AML-193 (cell line): Measurements from ENCODE around the gene PPIG.
"Not testable (repeated sequence)": the region's sequence is repeated elsewhere in the genome, so short reads cannot be mapped to it uniquely, and the experiment has no call there.

Source experiments
- DNase-seq, 2 experiments: peaks; one replicate each; lab custom pipeline; 2025; lab: John Stamatoyannopoulos, UW

PPIG gene

DNA sequence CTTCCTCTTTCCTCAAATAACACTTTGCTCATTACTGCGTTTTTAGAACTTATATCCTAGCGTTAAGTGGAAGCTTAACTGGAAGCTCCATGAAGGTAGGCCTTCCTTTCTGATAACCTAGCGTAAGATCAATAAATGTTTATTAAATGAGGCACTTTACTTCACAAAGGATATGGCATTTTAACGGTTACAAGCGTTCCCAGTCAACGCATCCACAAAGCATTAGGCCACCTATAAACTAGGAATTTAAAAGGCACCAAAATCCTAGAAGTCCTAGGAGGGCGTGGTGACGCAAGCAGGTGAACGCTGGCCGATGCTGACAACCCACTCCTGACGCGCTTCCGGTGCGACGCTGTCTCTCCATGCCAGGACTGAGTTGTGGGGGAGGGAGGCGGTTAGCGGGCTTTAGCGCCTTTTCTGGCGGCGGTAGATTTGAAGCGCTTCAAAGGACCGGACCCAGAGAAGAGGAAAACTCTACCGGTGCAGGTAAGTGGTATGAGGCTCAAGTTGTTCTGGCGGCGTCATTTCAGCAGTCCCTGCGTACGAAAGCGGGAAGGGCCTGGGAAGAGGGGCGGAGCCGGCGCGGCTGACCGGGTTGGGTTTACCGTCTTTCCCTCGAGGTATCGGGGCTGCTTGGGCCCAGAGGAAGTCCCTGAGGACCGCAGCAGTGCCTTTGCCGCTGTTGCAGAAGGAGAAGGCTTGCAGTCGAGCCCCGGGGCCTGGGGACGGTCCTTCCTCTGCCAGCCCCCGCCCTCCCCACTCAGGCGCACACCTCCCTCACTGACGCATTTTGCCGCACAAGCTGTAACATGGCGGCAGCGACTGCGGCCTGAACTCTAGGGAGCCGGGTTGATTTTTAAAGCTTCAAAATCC is at the start of gene PPIG:
Gene PPIG, plus strand, starts transcription at position 347 of the 873 bp plus-strand sequence. CDS start 19,691 bp downstream, outside the sequence.
- peak; percentile 87 to 93 for DNase-seq

DNA sequence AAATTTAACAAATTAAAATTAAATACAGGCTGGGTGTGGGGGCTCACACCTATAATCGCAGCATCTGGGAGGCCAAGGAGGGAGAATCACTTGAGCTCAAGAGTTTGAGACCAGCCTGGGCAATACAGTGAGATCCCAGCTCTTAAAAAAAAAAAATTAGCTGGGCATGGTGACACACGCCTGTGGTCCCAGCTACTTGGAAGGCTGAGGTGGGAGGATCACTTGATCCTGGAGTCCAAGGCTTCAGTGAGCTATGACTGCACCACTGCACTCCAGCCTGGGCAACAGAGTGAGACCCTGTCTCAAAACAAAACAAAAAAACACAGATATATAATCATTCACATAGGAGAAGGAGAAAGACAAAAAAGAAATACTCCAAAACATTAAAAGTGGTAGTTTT is 44.7 kb upstream of the PPIG start:
- not testable (repeated sequence) for DNase-seq

DNA sequence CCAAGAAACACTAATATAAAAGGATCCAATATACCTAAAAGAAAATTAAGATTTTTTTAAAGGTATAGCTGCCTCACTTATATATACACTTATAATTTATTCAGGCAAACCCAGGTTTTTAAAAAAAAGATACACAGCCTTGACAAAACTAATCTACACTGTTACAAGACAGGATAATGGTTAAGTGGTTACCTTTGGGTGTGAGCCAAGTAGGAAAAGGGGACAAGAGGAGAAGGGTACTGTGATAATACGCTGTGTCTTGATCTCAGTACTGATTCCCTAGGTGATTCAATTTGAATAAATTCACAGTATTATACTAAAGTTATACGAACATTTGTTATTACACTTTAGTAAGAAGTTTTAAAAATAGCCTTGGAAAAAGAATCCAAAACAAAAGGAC is 44.0 kb upstream of the PPIG start:
- DNase-seq = no peak

DNA sequence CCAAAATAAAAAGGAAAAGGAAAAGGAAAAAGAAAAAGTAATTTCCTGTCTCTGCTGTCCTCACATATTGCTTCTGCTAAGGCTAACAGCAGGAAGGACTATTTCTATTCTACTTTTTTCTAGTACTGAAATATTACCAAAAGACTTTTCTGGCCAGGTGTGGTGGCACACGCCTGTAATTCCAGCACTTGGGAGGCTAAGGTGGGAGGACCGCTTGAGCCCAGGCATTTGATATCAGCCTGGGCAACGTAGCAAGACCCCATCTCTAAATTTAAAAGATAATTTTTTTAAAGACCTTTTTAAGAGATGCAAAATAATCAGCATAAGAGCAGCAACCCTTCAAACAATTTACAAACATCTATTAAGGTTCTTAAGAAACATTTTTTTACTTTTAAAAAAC is 41.7 kb upstream of the PPIG start:
- DNase-seq = no peak

DNA sequence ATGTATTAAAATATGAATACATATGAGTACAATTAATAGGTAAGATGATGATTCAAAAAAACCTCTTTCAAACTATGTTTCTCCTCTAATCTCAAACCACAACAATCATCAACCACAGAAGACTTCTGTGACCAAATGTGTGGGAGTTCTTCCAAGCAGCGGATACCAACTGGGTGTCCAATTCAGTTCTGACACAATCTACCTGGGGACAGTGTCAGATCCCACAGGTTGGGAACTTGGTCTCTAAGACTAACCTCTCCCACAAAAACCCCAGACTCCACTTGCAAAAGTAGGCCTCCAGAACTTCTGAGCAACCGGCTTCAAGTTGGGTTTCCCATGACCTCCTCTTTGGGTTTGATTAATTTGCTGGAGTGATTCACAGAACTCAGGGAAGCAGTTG is 37.4 kb upstream of the PPIG start:
- DNase-seq = no peak

DNA sequence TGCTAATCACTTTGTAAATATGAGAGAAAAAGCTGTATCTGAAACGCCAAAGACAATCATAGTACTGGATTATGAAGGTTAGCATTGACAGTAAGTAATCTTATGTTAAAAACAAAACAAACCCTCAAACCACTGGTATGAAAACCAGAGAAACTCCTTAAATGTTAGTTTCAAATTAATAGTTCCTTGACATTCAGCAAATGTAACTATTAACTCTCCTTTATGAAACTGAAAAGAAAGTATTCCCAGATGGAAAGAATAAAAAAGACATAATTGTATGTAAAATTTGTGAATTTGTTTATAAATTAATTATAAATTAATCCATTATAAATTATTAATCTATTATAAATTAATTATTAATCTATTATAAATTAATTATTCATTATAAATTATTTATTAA is 22.8 kb upstream of the PPIG start:
- DNase-seq = peak in 1 of 2 experiments; percentile 7

DNA sequence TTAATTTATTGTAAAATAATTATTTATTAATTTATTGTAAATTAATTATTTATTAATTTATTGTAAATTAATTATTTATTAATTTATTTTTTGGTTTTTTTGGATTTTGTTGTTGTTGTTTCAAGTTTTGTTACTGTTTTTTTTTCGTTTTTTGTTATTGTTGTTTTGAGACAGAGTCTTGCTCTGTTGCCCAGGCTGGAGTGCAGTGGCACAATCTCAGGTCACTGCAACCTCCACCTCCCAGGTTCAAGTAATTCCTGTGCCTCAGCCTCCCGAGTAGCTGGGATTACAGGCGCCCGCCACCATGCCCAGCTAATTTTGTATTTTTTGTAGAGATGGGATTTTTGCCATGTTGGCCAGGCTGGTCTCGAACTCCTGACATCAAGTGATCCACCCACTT is 22.1 kb upstream of the PPIG start:
- not testable (repeated sequence) for DNase-seq

DNA sequence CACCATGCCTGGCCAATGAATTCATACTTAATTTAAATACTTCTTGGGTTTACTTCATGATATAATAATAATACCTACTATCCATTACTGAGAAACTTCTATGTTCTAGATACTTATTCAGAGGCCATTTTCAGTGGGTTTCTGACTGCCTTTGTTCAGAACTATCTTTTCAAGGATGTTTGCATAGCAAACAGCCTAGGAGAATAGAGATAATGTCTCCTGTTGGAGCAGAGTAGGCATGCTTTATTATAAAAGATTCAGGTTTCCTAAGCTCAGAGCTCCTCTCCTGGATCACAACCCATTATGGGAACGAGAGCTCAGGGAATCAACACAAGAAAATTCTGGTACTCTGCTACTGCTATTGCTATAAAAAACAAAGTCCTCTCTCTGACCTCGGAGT is 21.6 kb upstream of the PPIG start:
- DNase-seq = peak in 1 of 2 experiments; percentile 8

DNA sequence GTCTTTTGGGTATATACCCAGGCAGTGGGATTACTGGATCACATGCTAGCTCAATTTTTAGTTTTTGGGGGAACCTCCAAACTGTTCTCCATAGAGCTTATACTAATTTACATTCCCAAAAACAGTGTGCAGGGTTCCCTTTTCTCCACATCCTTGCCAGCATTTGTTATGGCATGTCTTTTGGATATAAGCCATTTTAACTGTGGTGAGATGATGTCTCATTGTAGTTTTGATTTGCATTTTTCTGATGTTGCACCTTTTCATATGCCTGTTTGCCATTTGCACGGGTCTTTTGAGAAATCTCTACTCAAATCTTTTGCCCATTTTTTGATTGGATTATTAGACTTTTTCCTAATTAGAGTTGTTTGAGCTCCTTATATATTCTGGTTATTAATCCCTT is 18.5 kb upstream of the PPIG start:
- no peak for DNase-seq

DNA sequence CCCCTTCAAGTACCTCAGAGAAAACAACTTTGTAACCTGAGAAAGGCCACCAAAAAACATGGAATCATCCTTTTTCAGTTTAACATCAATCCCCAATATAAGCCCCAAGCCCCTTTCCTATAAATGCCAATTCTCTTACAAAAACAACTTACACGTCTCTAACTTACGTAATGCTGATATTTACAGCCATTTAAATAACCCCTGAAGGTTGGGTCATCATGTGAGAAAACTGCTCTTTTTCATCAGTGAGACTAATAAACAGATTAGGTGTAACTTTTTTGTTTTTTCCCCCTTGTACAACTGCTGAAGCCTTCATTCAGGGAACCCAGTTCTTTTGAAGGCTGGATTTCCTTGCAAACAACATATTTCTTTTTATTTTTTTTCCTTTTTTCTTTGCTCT is 14.2 kb upstream of the PPIG start:
- no peak for DNase-seq

DNA sequence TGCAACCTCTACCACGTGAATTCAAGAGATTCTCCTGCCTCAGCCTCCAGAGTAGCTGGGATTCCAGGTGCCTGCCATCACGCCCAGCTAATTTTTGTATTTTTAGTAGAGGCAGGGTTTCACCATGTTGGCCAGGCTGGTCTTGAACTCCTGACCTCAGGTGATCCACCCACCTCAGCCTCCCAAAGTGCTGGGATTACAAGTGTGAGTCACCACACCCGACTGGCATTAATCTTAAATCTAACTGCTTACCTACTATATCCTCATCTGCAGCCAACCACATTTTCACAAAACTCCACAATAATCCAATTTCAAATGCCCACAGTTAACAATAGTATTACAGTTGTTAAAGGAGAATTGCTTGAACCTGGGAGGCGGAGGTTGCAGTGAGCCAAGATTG is 13.4 kb upstream of the PPIG start:
- DNase-seq = not testable (repeated sequence)

DNA sequence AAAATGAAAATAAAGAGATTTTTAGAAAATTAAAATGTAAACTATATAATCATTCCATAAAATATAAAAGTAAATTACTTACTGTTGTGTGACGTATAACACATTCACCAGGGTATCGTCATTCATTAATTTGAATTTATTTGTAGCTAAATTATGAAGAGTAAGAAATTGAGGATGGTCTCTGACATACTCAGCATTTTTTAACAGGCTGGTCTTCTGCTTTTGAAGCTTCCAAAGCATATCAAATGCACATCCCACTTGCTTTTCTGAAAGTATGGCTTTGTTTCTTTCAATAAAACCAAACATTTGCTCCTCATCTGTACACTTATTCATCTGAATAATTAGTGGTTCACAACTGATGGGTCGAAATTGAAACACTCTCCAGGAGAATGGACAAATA is 12.6 kb upstream of the PPIG start:
- DNase-seq = no peak

DNA sequence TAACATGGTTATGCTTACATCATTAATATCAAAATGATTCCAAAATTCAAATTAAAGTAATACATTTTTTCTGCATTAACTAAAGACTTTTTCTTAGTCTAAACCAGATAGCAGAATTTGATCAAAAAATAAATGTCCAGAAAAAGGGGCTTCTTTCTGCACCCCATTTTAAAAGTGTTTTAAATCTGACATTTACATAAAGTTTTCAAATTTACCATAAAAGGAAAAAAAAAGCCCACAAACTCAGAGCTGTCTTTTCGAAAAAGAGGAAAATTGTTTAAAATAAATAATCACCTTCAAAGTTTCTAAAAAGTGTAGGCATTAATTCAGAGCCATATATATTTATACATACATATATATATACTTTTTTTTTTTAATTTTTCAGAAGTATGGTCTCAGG is 12.0 kb upstream of the PPIG start:
- no peak for DNase-seq

DNA sequence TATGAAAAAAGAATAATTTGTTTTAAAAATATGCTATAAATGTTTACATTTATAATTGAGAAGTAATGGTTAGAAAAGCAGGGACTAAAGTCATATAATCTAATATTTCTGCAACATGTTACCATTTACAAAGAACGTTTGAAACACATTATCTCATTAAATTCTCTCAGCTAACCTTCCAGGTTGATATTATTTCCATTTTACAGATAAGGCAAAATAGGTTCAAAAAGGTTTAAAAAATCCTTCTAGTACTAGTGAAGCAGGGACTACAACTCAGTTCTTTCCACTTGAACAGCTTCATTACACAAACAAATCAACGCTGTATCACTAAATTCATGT is 11.4 kb upstream of the PPIG start:
- DNase-seq = no peak

DNA sequence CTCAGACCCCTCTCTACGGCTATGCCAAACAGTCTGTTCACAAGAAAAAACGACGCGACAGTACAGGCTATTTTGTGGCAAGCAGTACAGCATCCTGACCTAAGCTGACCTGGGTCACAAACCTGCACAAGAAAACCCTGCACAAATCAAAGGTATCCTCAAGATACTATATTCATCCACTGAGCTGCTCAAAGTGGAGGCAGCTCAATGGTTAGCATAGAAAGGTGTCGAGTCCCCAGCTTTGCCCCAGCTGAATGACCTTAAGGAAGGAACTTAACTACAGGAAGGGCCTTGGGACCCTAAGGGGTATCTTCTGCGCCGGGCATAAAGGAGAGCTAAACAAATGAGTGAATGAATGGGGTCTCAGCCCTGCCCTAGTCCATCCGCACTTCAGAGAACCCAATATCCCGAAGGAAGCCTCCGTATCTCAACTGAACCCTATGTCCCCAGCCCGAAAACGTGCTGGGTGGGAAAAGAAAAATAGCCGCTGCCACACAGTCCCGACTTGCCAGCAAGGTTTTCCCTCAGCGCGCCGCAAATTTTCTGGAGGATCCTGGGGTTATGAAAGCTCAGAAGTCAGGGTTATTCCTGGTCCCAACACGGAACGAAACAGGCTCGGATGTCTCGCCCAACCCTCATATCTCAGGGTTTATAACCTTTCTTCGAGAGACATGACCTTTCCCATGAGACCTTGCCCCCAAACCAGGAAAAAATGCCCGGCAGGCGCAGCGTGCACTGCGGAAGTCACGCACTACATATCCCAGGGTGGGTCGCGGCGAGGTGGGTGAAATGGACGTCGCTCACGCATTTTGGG is 10.8 kb upstream of the PPIG start, which contains the start of gene FASTKD1:
Gene FASTKD1, minus strand, starts transcription at position 706 of the 814 bp plus-strand sequence. CDS start 1,836 bp downstream, outside the sequence.
- peak; percentile 88 to 93 for DNase-seq

DNA sequence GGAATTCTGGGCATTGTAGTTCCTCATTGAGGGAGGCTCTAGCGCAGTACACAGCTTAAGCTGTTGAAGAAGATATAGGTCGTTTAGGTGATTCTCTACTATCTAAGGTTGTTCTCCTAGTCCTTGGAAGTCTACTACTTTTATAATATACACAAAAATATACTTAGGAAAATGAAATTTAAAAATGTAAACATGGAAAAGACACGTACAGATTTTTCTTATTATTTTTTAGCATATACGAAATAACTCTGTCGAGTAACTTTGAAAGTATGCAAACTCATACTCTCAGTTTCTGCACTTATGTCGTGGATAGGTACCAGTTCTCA is 10.2 kb upstream of the PPIG start:
- no peak for DNase-seq

DNA sequence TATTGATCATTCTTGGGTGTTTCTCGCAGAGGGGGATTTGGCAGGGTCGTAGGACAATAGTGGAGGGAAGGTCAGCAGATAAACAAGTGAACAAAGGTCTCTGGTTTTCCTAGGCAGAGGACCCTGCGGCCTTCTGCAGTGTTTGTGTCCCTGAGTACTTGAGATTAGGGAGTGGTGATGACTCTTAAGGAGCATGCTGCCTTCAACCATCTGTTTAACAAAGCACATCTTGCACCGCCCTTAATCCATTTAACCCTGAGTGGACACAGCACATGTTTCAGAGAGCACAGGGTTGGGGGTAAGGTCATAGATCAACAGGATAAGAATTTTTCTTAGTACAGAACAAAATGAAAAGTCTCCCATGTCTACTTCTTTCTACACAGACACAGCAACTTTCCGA is 9.6 kb upstream of the PPIG start:
- not testable (repeated sequence) for DNase-seq

DNA sequence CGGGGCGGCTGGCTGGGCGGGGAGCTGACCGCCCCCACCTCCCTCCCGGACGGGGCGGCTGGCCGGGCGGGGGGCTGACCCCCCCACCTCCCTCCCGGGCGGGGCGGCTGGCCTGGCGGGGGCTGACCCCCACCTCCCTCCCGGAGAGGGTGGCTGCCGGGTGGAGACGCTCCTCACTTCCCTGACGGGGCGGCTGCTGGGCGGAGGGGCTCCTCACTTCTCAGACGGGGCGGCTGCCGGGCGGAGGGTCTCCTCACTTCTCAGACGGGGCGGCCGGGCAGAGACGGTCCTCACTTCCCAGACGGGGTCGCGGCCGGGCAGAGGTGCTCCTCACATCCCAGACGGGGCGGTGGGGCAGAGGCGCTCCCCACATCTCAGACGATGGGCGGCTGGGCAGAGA is 8.9 kb upstream of the PPIG start:
- not testable (repeated sequence) for DNase-seq

DNA sequence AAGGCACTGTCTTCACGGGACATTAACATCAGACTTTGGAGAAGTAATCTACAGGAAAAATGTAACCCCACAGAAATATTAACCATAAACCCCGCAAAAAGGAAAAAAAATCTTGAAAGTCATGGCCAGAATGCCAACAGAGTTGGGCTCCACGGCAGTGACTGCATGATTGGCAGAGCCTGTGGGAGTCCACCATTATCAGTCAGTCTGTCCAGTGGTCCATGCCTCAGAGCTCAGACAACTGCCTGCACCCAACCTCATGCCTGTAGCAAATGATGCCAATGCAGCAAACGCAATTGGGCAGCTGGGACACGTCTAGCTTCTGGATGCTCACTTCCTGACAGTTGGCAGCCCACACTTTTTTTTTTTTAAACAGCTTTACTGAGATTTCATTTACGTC is 5.1 kb upstream of the PPIG start:
- DNase-seq = no peak

DNA sequence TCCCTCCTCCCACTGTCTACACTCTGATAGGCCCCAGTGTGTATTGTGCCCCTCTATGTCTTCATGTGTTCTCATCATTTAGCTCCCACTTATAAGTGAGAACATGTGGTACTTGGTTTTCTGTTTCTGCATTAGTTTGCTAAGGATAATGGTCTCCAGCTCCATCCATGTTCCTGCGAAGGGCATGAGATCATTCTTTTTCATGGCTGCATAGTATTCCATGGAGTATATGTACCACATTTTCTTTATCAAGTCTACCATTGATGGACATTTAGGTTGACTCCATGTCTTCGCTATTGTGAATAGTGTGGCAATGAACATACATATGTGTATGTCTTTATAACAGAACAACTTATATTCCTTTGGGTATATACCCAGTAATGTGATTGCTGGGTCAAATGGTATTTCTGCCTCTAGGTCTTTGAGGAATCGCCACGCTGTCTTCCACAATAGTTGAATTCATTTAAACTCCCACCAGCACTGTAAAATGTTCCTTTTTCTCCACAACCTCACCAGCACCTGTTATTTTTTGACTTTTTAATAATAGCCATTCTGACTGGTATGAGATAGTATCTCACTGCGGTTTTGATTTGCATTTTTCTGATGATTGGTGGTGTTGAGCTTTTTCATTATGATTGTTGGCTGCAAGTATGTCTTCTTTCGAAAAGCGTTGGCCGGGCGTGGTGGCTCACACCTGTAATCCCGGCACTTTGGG is 1.4 kb upstream of the PPIG start:
- DNase-seq = not testable (repeated sequence)

DNA sequence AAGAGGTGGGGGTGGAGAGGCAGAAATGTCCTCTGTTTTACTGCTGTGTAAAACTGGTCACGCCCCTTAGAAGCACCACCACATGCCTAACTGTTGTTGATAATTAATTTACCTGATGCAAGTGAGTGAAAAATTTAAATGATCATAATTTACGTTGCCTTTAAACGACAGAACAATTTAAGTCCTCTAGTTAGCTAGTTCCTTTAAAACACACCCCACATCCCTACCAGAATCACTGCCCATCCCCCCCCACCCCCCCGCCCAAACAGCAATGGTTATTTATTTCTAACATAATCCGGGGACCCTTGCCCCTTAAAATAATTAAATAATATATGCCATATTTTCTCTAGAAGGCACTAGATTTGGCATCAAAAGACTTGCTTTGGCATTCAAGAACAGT is 633 bp upstream of the PPIG start:
- DNase-seq = no peak

DNA sequence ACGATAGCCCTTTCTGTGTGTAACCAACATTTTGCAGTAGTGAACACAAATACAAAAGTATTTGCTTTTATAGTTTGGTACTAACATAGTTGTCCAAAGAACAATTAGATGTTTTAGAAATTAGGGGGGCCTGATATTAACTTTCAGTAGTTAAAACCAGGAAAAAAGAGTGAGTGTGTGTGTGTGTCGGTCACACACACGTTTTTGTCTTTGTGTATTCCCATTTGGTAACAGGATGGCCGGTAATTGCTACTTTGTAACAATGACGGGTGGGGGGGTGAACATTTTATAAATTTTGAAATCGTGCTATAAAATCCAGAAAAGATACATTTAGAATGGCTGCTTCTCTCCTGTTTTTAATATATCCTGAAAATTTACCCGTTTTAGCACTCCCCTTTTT is 1.5 kb downstream of the PPIG start:
- no peak for DNase-seq

DNA sequence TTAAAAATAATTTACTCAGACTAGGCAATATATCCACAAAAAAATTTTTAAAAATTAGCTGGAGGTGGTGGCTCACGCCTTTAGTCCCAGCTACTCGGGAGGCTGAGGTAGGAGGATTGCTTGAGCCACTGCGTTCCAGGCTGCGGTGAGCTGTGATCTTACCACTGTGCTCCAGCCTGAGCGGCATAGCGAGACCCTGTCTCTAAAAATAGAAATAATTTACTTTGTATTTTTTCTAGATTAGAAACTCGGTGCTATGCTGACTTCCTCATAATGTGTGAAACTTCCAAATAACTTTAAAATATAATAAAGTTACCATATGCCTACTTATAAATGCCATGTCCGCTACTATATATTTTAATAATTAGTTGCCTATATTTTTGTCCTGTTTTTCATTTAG is 6.7 kb downstream of the PPIG start:
- DNase-seq = no peak
